Measurements from ENCODE around the gene ACTMAP. TPM values are rescaled to one million over a fixed set of nuclear protein-coding genes. Genes with fewer than 3 reads are reported as not detected.

The ACTMAP gene
- total and polyA plus RNA-seq, 9 of the 15 experiments (the other 6 are each of a cell fraction or from before 2014, with no cell fraction given) = 1.7 to 16.6 (median 4.9) TPM

GRCh38 chr19:40716482-40717324 is 33.6 kb downstream of the ACTMAP start, which contains the start of the genes COQ8B and ITPKC (continued):
- TF ChIP-seq E2F8 (IDR thresholded peaks at IDR 0.05; ENCODE audit: low read depth, partially characterized antibody) (peak; percentile 61), SP1 (CRISPR knock-in tag; IDR thresholded peaks at IDR 0.05) (peak; percentile 89), PCBP2 (IDR thresholded peaks at IDR 0.05; ENCODE audit: low read depth, low read length, poor library complexity, severe bottlenecking) (no peak), HLTF (IDR thresholded peaks at IDR 0.05) (no peak), SMAD3 (CRISPR knock-in tag; conservative IDR thresholded peaks at IDR 0.05) (no peak), IRF9 (tag; IDR thresholded peaks at IDR 0.05) (no peak), NUFIP1 (IDR thresholded peaks at IDR 0.05; ENCODE audit: partially characterized antibody) (no peak), HMGXB4 (CRISPR knock-in tag; IDR thresholded peaks at IDR 0.05) (0 out of 2 replicates have a peak, but pooled peaks have one; percentile 30), CHD2 (IDR thresholded peaks at IDR 0.05; ENCODE audit: low read depth, low read length) (peak; percentile 63)
- TF ChIP-seq, protein P1, sequence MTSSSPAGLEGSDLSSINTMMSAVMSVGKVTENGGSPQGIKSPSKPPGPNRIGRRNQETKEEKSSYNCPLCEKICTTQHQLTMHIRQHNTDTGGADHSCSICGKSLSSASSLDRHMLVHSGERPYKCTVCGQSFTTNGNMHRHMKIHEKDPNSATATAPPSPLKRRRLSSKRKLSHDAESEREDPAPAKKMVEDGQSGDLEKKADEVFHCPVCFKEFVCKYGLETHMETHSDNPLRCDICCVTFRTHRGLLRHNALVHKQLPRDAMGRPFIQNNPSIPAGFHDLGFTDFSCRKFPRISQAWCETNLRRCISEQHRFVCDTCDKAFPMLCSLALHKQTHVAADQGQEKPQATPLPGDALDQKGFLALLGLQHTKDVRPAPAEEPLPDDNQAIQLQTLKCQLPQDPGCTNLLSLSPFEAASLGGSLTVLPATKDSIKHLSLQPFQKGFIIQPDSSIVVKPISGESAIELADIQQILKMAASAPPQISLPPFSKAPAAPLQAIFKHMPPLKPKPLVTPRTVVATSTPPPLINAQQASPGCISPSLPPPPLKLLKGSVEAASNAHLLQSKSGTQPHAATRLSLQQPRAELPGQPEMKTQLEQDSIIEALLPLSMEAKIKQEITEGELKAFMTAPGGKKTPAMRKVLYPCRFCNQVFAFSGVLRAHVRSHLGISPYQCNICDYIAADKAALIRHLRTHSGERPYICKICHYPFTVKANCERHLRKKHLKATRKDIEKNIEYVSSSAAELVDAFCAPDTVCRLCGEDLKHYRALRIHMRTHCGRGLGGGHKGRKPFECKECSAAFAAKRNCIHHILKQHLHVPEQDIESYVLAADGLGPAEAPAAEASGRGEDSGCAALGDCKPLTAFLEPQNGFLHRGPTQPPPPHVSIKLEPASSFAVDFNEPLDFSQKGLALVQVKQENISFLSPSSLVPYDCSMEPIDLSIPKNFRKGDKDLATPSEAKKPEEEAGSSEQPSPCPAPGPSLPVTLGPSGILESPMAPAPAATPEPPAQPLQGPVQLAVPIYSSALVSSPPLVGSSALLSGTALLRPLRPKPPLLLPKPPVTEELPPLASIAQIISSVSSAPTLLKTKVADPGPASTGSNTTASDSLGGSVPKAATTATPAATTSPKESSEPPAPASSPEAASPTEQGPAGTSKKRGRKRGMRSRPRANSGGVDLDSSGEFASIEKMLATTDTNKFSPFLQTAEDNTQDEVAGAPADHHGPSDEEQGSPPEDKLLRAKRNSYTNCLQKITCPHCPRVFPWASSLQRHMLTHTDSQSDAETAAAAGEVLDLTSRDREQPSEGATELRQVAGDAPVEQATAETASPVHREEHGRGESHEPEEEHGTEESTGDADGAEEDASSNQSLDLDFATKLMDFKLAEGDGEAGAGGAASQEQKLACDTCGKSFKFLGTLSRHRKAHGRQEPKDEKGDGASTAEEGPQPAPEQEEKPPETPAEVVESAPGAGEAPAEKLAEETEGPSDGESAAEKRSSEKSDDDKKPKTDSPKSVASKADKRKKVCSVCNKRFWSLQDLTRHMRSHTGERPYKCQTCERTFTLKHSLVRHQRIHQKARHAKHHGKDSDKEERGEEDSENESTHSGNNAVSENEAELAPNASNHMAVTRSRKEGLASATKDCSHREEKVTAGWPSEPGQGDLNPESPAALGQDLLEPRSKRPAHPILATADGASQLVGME (CRISPR knock-in tag; IDR thresholded peaks at IDR 0.05) = no peak
- TF ChIP-seq, protein P2, sequence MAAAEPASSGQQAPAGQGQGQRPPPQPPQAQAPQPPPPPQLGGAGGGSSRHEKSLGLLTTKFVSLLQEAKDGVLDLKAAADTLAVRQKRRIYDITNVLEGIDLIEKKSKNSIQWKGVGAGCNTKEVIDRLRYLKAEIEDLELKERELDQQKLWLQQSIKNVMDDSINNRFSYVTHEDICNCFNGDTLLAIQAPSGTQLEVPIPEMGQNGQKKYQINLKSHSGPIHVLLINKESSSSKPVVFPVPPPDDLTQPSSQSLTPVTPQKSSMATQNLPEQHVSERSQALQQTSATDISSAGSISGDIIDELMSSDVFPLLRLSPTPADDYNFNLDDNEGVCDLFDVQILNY (CRISPR knock-in tag; IDR thresholded peaks at IDR 0.05) = no peak
- TF ChIP-seq, protein P3, sequence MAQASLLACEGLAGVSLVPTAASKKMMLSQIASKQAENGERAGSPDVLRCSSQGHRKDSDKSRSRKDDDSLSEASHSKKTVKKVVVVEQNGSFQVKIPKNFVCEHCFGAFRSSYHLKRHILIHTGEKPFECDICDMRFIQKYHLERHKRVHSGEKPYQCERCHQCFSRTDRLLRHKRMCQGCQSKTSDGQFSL (CRISPR knock-in tag; IDR thresholded peaks at IDR 0.05) = peak; percentile 12; the same call in 1 of the 2 replicates
- TF ChIP-seq, protein P3 (tag; IDR thresholded peaks at IDR 0.05) = no peak

Measured in K562 (cell line).